Central memory CD4-positive, alpha-beta T cell (primary cell): Measurements from ENCODE around the gene PPP4R4.

Source experiments
- DNase-seq: peaks from one replicate; pipeline ENCODE4 v3.0.0; 2022
- total RNA-seq, 3 experiments: gene quantifications; one replicate each; lab custom pipeline; 2026; lab: John Stamatoyannopoulos, UW

Gene PPP4R4
- 1.8 to 14.2 (median 5.6) reads per million in 3 experiments for total RNA-seq

GRCh38 chr14:94173885-94174603, at the start of gene PPP4R4:
TSS of gene PPP4R4 (plus strand) at chr14:94174322. CDS start at chr14:94174466, 144 bp downstream.
- DNase-seq: peak; percentile 87

DNA sequence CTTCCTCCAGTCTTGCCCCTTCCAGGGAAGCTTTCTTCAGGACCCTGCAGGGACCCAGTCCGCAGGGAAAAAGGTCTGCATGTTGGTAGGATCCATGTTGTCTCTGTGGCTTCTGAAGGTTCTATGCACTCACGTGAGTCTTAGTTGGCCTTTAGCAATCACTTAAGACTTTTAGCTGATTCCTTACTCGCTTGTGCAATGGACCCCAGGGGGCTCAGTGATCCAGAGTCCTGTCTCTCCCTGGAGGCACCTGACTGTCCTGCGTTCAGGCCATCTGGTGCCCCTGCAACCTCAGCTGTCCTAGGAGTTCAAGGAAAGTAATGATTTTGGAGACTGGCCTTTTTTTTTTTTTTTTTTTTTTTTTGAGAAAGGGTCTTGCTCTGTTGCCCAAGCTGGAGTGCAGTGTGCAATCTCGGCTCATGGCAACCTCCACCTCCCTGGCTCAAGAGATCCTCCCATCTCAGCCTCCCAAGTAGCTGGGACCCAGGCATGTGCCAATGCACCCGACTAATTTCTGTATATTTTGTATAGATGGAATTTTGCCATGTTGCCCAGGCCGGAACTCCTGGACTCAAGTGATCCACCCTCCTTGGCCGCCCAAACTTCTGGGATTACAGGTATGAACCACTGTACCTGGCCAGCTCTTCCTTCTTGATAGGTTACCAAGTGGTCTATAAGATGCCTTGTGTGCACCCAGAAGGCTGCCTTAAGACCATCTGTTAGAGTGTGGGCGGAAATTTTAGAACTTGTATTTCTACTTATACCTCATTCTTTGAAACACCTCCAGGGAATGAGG, 49.3 kb upstream of the PPP4R4 start:
- no peak for DNase-seq

GRCh38 chr14:94125659-94126418, 48.3 kb upstream of the PPP4R4 start:
- no peak for DNase-seq

- no peak for DNase-seq
These were observed 47.8 kb upstream of the PPP4R4 start for GRCh38 chr14:94126419-94126677.

DNA sequence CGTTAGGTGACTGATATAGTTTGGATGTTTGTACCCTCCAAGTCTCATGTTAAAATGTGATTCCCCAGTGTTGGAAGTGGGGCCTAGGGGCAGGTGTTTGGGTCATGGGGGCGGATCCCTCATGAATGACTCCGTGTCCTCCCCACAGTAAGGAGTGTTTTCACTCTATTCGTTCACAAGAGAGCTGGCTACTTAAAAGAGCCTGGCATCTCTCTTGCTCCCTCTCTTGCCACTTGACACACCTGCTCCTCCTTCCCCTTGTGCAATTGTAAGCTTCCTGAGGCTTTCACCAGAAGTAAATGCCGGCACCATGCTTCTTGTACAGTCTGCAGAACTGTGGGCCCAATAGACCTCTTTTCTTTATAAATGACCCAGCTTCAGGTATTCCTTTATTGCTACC, 47.3 kb upstream of the PPP4R4 start:
- no peak for DNase-seq

DNA sequence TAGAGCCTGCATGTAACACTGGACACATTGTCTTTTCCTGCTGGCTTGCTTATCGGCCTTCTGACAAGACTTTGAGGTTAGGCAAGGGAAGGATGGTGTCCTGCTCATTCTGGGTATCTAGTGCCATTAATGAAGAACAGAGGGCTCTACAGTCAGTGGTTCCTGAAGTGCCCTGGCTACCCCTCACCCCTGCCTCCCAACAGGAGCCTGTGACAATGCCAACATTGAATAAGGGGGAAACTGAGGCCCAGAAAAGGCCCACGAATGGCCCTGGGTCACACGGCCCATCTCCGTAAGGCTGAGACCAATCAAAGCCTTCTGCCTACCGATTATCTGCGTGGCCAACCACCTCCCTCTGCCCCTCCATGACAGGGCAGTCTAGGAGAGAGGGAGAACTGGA, 46.8 kb upstream of the PPP4R4 start:
- DNase-seq: no peak

DNA sequence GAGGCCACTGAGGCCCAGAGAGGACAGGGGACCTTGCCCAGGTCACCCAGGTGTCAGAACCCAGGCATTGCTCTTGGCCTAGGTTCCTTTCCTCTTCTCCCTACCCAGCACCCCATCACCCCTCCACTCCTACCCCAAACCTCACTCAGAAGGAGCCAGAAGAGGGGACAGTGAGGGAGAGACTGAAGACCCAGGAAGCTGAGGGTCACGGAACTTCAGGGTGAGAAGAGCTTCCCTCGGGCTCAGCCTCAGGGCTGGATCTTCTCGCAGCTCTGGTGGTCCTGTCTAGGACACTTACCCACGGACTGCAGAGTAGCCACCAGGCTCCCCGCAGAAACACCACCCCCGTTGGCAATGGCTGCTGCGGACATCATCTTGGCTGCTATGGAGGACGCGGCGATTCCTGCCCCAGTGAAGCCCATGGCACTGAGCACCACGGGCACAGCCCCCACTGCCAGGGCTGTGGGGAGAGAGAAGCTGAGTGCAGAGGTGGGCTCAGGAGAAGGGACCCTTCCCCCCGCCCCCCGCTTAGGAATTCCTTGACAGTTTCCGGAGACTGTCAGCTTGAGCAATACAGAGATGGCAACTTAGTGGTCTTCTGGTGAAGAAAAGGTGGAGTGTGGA, 45.8 kb upstream of the PPP4R4 start:
- DNase-seq: no peak

- DNase-seq: peak; percentile 57
These were observed 44.9 kb upstream of the PPP4R4 start, which contains the start of gene IFI27L2 for GRCh38 chr14:94129111-94129757. TSS of gene IFI27L2 (minus strand) at chr14:94129604. CDS start at chr14:94129564, 40 bp downstream.

DNA sequence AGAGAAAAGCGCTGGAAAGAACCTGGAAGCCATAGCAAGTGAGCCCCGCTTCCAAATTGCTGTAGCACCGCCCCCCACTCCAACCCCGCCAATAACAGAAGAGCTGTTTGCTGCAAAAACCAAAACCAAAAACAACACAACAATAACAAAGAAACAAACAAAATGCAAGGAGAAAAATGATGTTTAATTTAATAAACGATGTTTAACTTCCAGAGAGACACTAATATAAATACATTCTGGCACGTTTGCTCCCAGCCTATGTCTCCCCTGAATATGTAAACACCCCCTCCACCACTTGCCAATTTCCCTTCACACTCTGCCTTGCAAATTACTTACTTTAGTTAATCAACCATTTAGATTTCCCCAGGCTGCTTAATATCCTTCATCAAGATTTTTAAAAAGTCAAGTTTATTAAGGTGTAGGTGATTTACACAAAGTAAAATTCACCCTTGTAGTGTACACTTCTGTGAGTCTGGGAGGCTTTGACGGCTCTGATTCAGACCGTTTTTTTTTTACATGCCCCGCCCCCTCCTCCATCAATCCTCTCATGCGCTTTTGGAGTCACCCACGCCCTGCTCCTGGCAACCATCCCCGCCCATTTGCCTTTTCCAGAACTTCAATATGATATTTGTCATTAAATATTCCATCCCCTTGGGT, 44.2 kb upstream of the PPP4R4 start:
- peak; percentile 9 for DNase-seq

DNA sequence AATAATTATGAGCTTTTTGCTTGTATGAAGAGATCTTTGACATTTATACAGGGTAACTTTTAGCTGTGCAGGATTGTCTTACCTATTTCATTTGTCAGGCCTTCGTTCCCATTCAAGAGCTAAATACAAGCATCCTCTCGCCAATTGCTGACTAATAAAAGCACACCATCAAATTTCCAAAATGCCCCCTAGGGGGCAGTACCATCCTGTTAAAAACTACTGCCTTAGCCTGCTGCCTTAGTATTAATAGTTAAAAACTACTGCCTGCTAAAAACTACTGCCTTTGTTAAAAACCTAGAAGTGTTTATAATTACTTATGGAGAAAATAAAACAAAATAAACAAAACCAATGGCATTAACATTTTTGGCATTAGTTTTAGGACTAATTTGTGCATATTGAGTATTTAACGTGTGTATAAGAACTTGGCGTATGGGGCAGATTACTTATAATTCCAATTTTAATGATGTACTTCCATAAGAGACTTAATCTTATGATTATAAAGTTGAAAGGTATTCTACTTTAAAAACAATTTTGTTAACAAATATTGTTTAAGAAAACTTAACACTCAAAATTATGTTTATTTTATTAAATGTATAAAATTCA, 41.7 kb upstream of the PPP4R4 start:
- DNase-seq: peak; percentile 68

- no peak for DNase-seq
These were observed 38.6 kb upstream of the PPP4R4 start for GRCh38 chr14:94135476-94135875.

DNA sequence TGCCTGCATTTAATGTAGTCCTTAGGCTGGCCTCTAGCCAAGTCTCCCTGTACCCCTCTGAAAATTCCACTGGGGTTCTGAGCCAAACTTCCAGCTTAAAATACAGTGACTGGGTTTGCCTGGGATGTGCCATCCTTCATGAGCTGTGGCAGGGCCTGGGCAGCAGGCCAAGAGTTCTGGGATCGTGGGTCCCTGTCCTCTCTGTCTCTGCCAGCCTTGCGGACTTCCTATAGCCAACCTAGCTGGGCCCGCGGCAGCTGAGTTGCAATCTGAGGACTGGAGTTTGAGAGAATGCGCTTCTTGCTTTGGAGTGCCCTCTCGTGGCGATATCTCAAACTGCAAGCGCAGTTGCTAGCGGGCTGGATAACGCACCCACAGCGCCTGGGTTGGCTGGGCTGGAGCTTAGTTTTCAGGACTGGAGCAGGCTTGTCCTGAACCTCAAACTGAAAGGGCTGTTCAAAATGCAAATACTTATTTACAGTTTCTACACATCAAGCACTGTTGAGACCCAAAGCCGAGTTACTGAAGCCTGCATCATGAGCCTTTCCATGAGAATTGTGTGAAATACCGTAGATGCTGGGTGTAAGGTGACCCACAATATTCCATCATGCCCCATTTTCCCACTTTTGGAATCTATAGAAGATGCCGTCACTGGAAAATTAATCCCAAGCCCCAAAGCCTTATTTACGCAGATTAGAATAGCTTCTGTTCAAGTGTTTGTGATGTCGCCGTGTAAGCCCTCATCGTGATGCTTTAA, 37.4 kb upstream of the PPP4R4 start:
- DNase-seq: peak; percentile 70

GRCh38 chr14:94138251-94138650, 35.9 kb upstream of the PPP4R4 start:
- DNase-seq: no peak

GRCh38 chr14:94139006-94139405, 35.1 kb upstream of the PPP4R4 start:
- DNase-seq: no peak

- no peak for DNase-seq
These were observed 34.7 kb upstream of the PPP4R4 start for GRCh38 chr14:94139421-94139820.

GRCh38 chr14:94142247-94142646, 31.9 kb upstream of the PPP4R4 start:
- no peak for DNase-seq

DNA sequence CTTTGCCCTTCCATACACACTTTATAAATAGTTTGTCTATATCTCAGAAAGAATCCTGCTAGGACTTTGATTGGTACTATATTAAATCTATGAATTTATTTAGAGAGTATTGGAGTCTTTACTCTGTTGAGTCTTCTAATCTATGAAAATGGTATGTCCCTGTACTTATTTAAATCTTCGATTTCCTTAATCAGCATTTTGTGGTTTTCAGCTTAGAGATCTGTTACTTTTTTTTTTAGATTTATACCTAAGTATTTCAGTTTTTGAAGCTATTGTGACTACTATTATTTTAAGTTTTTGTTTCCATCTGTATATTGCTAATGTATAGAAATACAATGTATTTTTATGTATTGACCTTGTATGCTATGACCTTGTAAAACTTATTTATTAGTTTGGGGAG, 31.3 kb upstream of the PPP4R4 start:
- no peak for DNase-seq

- no peak for DNase-seq
These were observed 30.9 kb upstream of the PPP4R4 start for GRCh38 chr14:94143239-94143638.

- no peak for DNase-seq
These were observed 30.4 kb upstream of the PPP4R4 start for GRCh38 chr14:94143711-94144110.

GRCh38 chr14:94144765-94145164, 29.4 kb upstream of the PPP4R4 start:
- no peak for DNase-seq
